Neural progenitor cell (in vitro differentiated cells): ENCODE results near the gene NCOA4. TPM values are rescaled to one million over a fixed set of nuclear protein-coding genes. Genes with fewer than 3 reads are reported as not detected.
"Not testable (repeated sequence)": the region's sequence is repeated elsewhere in the genome, so short reads cannot be mapped to it uniquely, and the experiment has no call there.

Experiments used
- DNase-seq: peaks from one replicate; pipeline ENCODE4 v3.0.0-alpha.2; 2016; ENCODE audit warnings: low spot score
- H2AFZ ChIP-seq: fragments of 200-600 bp; sonication (generic); replicated peaks from 2 replicates; pipeline ENCODE4 v1.6.1; 2016; ENCODE audit warnings: antibody characterized with exemption
- H3F3A ChIP-seq: fragments of 200-600 bp; sonication (generic); 2 replicates; pipeline ENCODE4 v1.6.1; 2016; ENCODE audit warnings: antibody characterized with exemption, low read depth
- H3K27ac ChIP-seq: fragments of 200-600 bp; sonication (generic); 2 replicates; pipeline ENCODE4 v1.5.1; 2016; ENCODE audit warnings: mild to moderate bottlenecking
- H3K27me3 ChIP-seq: fragments of 200-600 bp; sonication (generic); 2 replicates; pipeline ENCODE4 v1.6.1; 2016; ENCODE audit warnings: mild to moderate bottlenecking, moderate library complexity
- H3K36me3 ChIP-seq: fragments of 200-600 bp; sonication (generic); 2 replicates; pipeline ENCODE4 v1.5.1; 2016
- H3K4me1 ChIP-seq: fragments of 200-600 bp; sonication (generic); 2 replicates; pipeline ENCODE4 v1.6.1; 2016; ENCODE audit warnings: mixed run types
- H3K4me2 ChIP-seq: fragments of 200-600 bp; sonication (generic); 2 replicates; pipeline ENCODE4 v1.6.1; 2016
- H3K4me3 ChIP-seq: fragments of 200-600 bp; sonication (generic); 2 replicates; pipeline ENCODE4 v1.5.1; 2016
- H3K79me2 ChIP-seq: fragments of 200-600 bp; sonication (generic); 2 replicates; pipeline ENCODE4 v1.6.1; 2016; ENCODE audit warnings: low read depth
- H3K9ac ChIP-seq: fragments of 200-600 bp; sonication (generic); 2 replicates; pipeline ENCODE4 v1.6.1; 2016
- H3K9me3 ChIP-seq: fragments of 200-600 bp; sonication (generic); 2 replicates; pipeline ENCODE4 v1.5.1; 2016; ENCODE audit warnings: low read depth
- H4K20me1 ChIP-seq: fragments of 200-600 bp; sonication (generic); 2 replicates; pipeline ENCODE4 v1.6.1; 2016; ENCODE audit warnings: low read depth
- H3K27ac Mint-ChIP-seq: 3 replicates; pipeline ENCODE4 v1.8.0; 2021; ENCODE audit warnings: mixed read lengths
- H3K27me3 Mint-ChIP-seq: 2 replicates; pipeline ENCODE4 v1.8.0; 2022; ENCODE audit warnings: low read depth, mild to moderate bottlenecking, inconsistent platforms, moderate library complexity, mixed read lengths; ENCODE audit not compliant: insufficient read depth
- H3K36me3 Mint-ChIP-seq: 3 replicates; pipeline ENCODE4 v1.8.0; 2021; ENCODE audit warnings: mixed read lengths
- H3K4me1 Mint-ChIP-seq: 3 replicates; pipeline ENCODE4 v1.8.0; 2021; ENCODE audit warnings: mixed read lengths
- H3K4me3 Mint-ChIP-seq: 3 replicates; pipeline ENCODE4 v1.8.0; 2021; ENCODE audit warnings: mild to moderate bottlenecking, moderate library complexity, mixed read lengths
- H3K9me3 Mint-ChIP-seq: 3 replicates; pipeline ENCODE4 v1.8.0; 2020; ENCODE audit warnings: mixed read lengths
- EZH2 ChIP-seq: fragments of 200-600 bp; sonication (generic); IDR thresholded peaks from 2 replicates; pipeline ENCODE4 v1.6.1; 2017; ENCODE audit warnings: antibody characterized with exemption, mild to moderate bottlenecking, moderate library complexity
- EZH2phosphoT487 ChIP-seq: fragments of 200-600 bp; sonication (generic); IDR thresholded peaks from 2 replicates; pipeline ENCODE4 v1.6.1; 2017; ENCODE audit warnings: antibody characterized with exemption
- total RNA-seq: library from RNA; depleted of rRNA; stranded (reverse); fragments of >200 nt; gene quantifications from 2 replicates; pipeline ENCODE4 v1.2.3, GENCODE V29; 2015; ENCODE audit warnings: low replicate concordance
- TF ChIP-seq, protein P1 (sequence below): fragments of 200-600 bp; sonication (generic); IDR thresholded peaks from 2 replicates; pipeline ENCODE4 v1.5.1; 2017; ENCODE audit warnings: antibody characterized with exemption, mild to moderate bottlenecking

The NCOA4 gene
- total RNA-seq, 1 donor from 2014 or later: 91.7 TPM

DNA sequence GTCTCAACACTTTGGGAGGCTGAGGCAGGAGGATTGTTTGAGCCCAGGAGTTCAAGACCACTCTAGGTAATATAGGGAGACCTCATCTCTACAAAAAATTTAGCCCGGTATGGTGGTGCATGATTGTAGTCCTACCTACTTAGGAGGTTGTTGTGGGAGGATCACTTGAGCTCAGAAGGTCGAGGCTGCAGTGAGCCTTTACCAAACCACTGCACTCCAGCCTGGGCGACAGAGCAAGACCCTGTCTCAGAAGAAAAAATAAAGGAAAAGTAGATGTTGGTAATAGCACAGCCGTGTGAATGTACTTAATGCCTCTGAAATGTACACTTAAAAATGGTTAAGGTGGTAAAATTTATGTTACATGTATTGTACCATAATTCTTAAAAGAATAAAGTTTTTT, 32.9 kb downstream of the NCOA4 start:
- Histone ChIP-seq H3K4me1 (no peaks in the 10 kb centered on the region), H3K4me2 (no peak overlapping the region), H3K27ac (no peak overlapping the region), H3K4me3 (no peak overlapping the region), H3K27me3 (no peaks in the 10 kb centered on the region), H2AFZ (no peak overlapping the region), H3K36me3 (no peaks in the 10 kb centered on the region), H3K9me3 (no peaks in the 10 kb centered on the region), H4K20me1 (no peaks in the 10 kb centered on the region), H3F3A (no peaks in the 10 kb centered on the region), H3K79me2 (no peaks in the 10 kb centered on the region), H3K9ac (no peak overlapping the region)
- Mint-ChIP-seq H3K4me1 (no peaks in the 10 kb centered on the region), H3K36me3 (peaks cover 28% of the 10 kb centered on the region), H3K27me3 (peaks cover 2% of the 10 kb centered on the region), H3K9me3 (no peaks in the 10 kb centered on the region), H3K27ac (no peak overlapping the region), H3K4me3 (no peak overlapping the region)
- TF ChIP-seq, protein P1, sequence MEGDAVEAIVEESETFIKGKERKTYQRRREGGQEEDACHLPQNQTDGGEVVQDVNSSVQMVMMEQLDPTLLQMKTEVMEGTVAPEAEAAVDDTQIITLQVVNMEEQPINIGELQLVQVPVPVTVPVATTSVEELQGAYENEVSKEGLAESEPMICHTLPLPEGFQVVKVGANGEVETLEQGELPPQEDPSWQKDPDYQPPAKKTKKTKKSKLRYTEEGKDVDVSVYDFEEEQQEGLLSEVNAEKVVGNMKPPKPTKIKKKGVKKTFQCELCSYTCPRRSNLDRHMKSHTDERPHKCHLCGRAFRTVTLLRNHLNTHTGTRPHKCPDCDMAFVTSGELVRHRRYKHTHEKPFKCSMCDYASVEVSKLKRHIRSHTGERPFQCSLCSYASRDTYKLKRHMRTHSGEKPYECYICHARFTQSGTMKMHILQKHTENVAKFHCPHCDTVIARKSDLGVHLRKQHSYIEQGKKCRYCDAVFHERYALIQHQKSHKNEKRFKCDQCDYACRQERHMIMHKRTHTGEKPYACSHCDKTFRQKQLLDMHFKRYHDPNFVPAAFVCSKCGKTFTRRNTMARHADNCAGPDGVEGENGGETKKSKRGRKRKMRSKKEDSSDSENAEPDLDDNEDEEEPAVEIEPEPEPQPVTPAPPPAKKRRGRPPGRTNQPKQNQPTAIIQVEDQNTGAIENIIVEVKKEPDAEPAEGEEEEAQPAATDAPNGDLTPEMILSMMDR: no peak
- no peak for TF ChIP-seq EZH2phosphoT487
- no peak for TF ChIP-seq EZH2
- DNase-seq: no peak

DNA sequence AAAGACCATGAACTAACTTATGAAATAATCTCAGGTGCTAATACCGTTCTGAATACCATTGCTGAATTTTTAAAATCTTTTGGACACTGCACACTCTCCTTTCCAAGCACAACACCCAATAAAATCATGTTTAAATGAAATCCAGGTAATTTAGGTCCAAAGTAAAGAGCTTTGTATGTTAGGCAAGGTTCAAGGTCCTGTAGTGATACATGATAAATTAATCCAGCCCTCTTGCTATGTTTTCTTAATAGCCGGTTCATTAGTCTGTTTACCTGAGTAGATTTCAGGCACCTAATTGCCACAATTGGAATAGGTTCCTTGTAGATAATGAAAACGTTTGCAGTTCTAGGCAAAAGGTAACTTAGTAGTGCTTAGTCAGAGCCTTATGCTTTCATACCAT, 44.8 kb downstream of the NCOA4 start:
- H3K27ac Mint-ChIP-seq, H3K36me3 Mint-ChIP-seq, H3K9ac ChIP-seq, H3K9me3 Mint-ChIP-seq, H3K4me3 Mint-ChIP-seq, H3K4me1 Mint-ChIP-seq, H3K36me3 ChIP-seq, H3F3A ChIP-seq, H3K27me3 Mint-ChIP-seq, H3K27me3 ChIP-seq, H3K27ac ChIP-seq, H3K4me1 ChIP-seq, H4K20me1 ChIP-seq, DNase-seq, H3K4me3 ChIP-seq, H2AFZ ChIP-seq, H3K4me2 ChIP-seq, H3K9me3 ChIP-seq: not testable (repeated sequence)
- peaks cover 18% of the 10 kb centered on the region for H3K79me2 ChIP-seq

DNA sequence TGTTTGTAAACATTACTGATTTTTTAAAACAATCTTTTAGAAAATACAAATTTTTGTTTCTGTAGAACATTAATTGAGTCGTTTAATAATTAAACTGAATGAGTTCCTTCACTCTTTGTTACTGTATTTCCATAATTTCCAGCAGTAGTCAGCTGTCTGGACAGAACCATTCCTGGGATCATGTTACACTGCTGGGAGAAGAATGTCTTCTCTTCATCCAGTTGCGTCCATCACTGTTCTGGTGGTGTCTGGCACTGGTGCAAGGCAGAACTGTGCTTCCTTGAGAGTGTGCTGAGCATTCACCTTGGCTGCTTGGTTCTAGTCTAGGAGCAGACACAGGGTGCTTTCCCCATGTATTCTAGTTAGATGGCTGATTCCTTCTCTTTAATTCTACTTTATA, 46.0 kb downstream of the NCOA4 start:
- H3K4me1 Mint-ChIP-seq, H3K27ac Mint-ChIP-seq, H3K4me1 ChIP-seq, H3K4me2 ChIP-seq, H3K9ac ChIP-seq, H3K27ac ChIP-seq, H3K4me3 Mint-ChIP-seq, H3F3A ChIP-seq, H3K36me3 Mint-ChIP-seq, H4K20me1 ChIP-seq, DNase-seq, H3K9me3 Mint-ChIP-seq, H2AFZ ChIP-seq, H3K9me3 ChIP-seq, H3K27me3 Mint-ChIP-seq, H3K27me3 ChIP-seq, H3K4me3 ChIP-seq, H3K36me3 ChIP-seq: not testable (repeated sequence)
- H3K79me2 ChIP-seq: peaks cover 27% of the 10 kb centered on the region

DNA sequence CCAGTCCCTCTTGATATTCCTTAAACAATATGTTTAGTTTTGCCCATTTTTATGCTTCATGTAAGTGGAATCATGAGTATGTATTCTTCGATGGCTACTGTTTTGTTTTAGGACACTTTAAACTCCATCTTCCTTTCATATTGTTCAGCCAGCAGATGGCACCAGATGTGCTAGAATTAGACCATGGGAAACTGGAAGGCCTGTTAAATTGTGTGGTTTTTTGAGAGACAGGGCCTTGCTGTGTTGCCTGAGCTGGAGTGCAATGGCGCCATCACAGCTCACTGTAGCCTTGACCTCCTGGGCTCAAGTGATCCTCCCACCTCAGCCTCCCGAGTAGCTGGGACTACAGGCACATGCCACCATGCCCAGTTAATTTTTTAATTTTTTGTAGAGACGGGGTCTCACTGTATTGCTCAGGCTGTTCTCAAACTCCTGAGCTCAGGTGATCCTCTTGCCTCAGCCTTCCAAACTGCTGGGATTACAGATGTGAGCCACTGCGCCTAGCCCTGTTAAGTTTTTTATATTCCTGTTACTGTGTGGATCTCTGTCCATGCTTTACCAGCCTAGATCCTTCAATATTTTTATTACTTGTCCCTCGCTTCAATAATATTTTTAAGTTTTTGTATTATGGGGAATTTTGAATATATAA, 46.8 kb downstream of the NCOA4 start:
- H3K27ac ChIP-seq, H3K4me3 ChIP-seq, H3K4me1 Mint-ChIP-seq, H3K36me3 Mint-ChIP-seq, H3K27ac Mint-ChIP-seq, H3K4me2 ChIP-seq, H3K9me3 ChIP-seq, H3K9ac ChIP-seq, H4K20me1 ChIP-seq, H3K36me3 ChIP-seq, H3K4me3 Mint-ChIP-seq, H3K27me3 Mint-ChIP-seq, H3K27me3 ChIP-seq, H2AFZ ChIP-seq, H3K4me1 ChIP-seq, H3F3A ChIP-seq, H3K9me3 Mint-ChIP-seq: not testable (repeated sequence)
- peak; percentile 45 for DNase-seq
- TF ChIP-seq, protein P1: peak; percentile 49
- peaks cover 33% of the 10 kb centered on the region for H3K79me2 ChIP-seq

DNA sequence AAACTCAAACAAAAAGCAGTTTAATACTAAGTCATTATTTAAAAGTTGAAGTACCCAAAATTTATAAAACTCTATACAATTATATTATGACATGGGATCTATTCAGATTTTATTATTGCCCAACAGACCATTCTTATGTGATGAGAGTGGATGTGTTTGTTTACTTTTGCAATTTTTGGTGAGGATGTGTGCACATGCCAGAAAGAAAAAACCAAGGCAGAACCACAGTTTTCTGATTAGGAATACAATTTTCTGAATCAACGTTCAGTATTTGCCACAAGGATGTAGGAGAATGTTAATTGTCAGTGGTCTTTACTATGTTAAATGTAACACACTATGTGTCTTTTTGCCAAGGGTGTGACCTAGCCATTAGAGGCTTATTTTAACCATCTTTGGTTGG, 49.1 kb downstream of the NCOA4 start:
- not testable (repeated sequence) for H4K20me1 ChIP-seq, H3K4me3 Mint-ChIP-seq, H3K4me1 Mint-ChIP-seq, H3K4me2 ChIP-seq, H3K27ac ChIP-seq, DNase-seq, H2AFZ ChIP-seq, H3K36me3 ChIP-seq, H3K27me3 Mint-ChIP-seq, H3K4me3 ChIP-seq, H3F3A ChIP-seq, H3K9me3 ChIP-seq, H3K9ac ChIP-seq, H3K9me3 Mint-ChIP-seq, H3K36me3 Mint-ChIP-seq, H3K27ac Mint-ChIP-seq, H3K27me3 ChIP-seq, H3K4me1 ChIP-seq
- H3K79me2 ChIP-seq: peaks cover 52% of the 10 kb centered on the region

DNA sequence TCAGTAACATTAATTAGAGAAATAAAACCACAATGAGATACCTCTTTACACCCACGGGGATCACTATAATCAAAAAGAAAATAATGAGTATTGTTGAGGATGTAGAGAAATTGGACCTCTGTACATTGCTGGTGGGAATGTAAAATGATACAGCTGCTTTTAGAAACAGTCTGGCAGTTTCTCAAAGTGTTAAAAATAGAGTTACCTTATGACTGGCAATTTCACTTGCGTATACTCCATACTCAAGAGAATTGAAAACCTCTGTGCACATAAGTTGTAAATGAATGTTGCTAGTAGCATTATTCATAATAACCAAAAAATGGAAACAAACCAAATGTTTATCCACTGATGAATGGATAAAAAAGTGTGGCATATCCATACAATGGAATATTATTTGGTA, 51.9 kb downstream of the NCOA4 start:
- H3K27ac ChIP-seq, H3K36me3 ChIP-seq, H3K4me2 ChIP-seq, H3K9ac ChIP-seq, H3K9me3 Mint-ChIP-seq, H3K4me1 Mint-ChIP-seq, H3K4me3 ChIP-seq, DNase-seq, H3K27ac Mint-ChIP-seq, H3K36me3 Mint-ChIP-seq, H4K20me1 ChIP-seq, H3K27me3 ChIP-seq, H2AFZ ChIP-seq, H3K27me3 Mint-ChIP-seq, H3K9me3 ChIP-seq, H3K4me3 Mint-ChIP-seq, H3K4me1 ChIP-seq, H3F3A ChIP-seq: not testable (repeated sequence)
- H3K79me2 ChIP-seq: peaks cover 58% of the 10 kb centered on the region

DNA sequence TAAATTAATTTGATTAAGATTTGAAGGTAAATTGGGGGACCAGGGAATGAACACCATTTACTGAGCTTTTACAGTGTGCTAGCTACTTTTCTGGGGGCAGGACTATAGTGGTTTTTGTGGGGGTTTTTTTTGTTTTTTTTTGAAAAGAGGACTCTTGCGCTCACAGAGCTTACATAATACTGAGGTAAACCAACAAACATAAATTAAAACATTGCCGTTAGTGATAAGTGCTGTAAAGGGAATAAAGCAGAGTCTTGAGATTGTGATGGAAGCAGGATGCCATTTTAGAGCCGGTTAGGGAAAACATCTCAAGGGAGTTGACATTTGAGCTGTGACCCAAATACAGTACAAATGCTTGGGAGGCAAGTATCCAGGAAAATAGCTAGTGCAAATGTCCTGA, 56.4 kb downstream of the NCOA4 start:
- H3K27ac ChIP-seq, H3F3A ChIP-seq, H3K9me3 Mint-ChIP-seq, H3K9ac ChIP-seq, H3K27ac Mint-ChIP-seq, DNase-seq, H2AFZ ChIP-seq, H3K27me3 ChIP-seq, H3K36me3 ChIP-seq, H3K4me2 ChIP-seq, H3K4me3 ChIP-seq, H3K27me3 Mint-ChIP-seq, H3K36me3 Mint-ChIP-seq, H3K4me1 ChIP-seq, H3K9me3 ChIP-seq: not testable (repeated sequence)
- peak overlapping the region; percentile 66 for H3K4me3 Mint-ChIP-seq
- peaks cover 11% of the 10 kb centered on the region for H4K20me1 ChIP-seq
- peaks cover 90% of the 10 kb centered on the region for H3K79me2 ChIP-seq
- H3K4me1 Mint-ChIP-seq: peaks cover 19% of the 10 kb centered on the region
